ENCODE measurements around the gene MYDGF.

MYDGF gene

DNA sequence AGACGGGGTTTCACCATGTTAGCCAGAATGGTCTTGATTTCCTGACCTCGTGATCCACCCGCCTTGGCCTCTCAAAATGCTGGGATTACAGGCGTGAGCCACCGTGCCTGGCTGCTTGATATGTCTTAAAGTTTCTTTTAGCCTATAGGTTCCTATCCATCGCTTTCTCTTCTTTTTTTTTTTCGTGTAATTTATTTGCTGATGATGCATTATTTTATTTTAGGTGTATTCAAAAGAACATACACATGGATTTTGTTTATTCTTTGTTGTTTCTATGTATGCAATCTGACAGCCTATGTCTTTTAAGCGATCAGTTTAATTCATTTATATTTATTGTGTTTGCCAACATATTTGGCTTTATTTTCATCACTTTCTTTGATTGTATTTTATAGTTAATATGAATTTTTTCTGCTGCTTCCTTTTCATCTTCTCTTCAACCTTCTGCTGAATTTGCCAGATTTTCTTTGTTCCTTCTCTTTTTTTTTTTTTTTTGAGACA is 56.8 kb downstream of the MYDGF start:
- DNase-seq (ENCODE audit: low read depth in 1 of 2, low spot score in 1 of 2): no peak

GRCh38 chr19:4609878-4610511 is 60.1 kb downstream of the MYDGF start:
- DNase-seq (ENCODE audit: low read depth in 1 of 2, low spot score in 1 of 2): no peak
